Upper lobe of left lung (tissue), 4 donors: ENCODE data around the gene EIF4G3.

ENCODE experiments used
- EP300 ChIP-seq, 4 donors: sonication (generic); formaldehyde crosslinking; IDR thresholded peaks; one replicate each; pipeline ENCODE4 v1.5.1; 2017; ENCODE audit warnings: antibody characterized with exemption in 4 of 4, control low read depth in 2 of 4
- POLR2A ChIP-seq, 4 donors: fragments of 450-650 bp; IDR thresholded peaks; one replicate each; pipeline ENCODE4 v1.5.1; 2016 to 2017; ENCODE audit warnings: antibody characterized with exemption in 4 of 4, mild to moderate bottlenecking in 2 of 4
- POLR2AphosphoS5 ChIP-seq, 2 donors: sonication (generic); formaldehyde crosslinking; IDR thresholded peaks; one replicate each; pipeline ENCODE4 v1.5.1; 2017; ENCODE audit warnings: antibody characterized with exemption in 2 of 2
- TF ChIP-seq, protein P1 (sequence below), 6 experiments: fragments of 450-650 bp in 4 of 6; fragments of 200-600 bp in 2 of 6; sonication (generic) in 2 of 6; IDR thresholded peaks; one replicate each; pipeline ENCODE4 v1.5.1; 2016 to 2019; ENCODE audit warnings: antibody characterized with exemption in 6 of 6

DNA sequence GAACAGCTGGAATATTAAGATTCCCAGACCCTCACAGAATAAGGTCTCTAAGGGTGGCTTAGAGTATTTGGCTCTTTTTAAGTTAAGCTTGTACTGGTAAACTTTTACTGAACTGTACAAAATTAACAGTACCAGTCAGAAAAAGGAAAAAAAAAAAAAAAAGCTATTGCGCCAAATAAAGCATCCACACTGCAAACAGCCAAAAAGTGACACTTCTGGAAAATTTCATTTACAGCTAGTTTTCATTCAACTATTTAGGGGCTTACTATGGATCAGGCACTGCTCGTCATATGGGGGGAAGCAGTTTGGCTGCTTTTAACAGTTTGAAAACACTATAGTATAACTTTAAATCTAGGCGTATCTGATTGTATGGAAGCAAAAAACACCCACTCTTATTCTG is 139.6 kb downstream of the EIF4G3 start:
- TF ChIP-seq, protein P1, sequence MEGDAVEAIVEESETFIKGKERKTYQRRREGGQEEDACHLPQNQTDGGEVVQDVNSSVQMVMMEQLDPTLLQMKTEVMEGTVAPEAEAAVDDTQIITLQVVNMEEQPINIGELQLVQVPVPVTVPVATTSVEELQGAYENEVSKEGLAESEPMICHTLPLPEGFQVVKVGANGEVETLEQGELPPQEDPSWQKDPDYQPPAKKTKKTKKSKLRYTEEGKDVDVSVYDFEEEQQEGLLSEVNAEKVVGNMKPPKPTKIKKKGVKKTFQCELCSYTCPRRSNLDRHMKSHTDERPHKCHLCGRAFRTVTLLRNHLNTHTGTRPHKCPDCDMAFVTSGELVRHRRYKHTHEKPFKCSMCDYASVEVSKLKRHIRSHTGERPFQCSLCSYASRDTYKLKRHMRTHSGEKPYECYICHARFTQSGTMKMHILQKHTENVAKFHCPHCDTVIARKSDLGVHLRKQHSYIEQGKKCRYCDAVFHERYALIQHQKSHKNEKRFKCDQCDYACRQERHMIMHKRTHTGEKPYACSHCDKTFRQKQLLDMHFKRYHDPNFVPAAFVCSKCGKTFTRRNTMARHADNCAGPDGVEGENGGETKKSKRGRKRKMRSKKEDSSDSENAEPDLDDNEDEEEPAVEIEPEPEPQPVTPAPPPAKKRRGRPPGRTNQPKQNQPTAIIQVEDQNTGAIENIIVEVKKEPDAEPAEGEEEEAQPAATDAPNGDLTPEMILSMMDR (IDR thresholded peaks at IDR 0.05): no peak
- no peak for TF ChIP-seq POLR2A (IDR thresholded peaks at IDR 0.05)
- no peak for TF ChIP-seq EP300 (IDR thresholded peaks at IDR 0.05)
- no peak for TF ChIP-seq POLR2AphosphoS5 (IDR thresholded peaks at IDR 0.05)
